Ishikawa (cell line): ENCODE data around the gene HK2.

Source experiments
- CEBPB ChIP-seq: IDR thresholded peaks from 2 replicates; pipeline ENCODE4 v1.6.1; 2012
- CREB1 ChIP-seq: IDR thresholded peaks from 2 replicates; pipeline ENCODE4 v1.6.1; 2012; ENCODE audit warnings: low read depth
- EGR1 ChIP-seq: IDR thresholded peaks from 2 replicates; pipeline ENCODE4 v1.6.1; 2012
- EP300 ChIP-seq: IDR thresholded peaks from 2 replicates; pipeline ENCODE4 v1.6.1; 2012; ENCODE audit warnings: borderline replicate concordance
- FOXM1 ChIP-seq: IDR thresholded peaks from 2 replicates; pipeline ENCODE4 v1.6.1; 2012; ENCODE audit warnings: low read depth, borderline replicate concordance
- MAX ChIP-seq: IDR thresholded peaks from 2 replicates; pipeline ENCODE4 v1.6.1; 2012
- NFIC ChIP-seq: IDR thresholded peaks from 2 replicates; pipeline ENCODE4 v1.6.1; 2012
- RAD21 ChIP-seq: IDR thresholded peaks from 2 replicates; pipeline ENCODE4 v1.6.1; 2012; ENCODE audit warnings: low read depth
- REST ChIP-seq: IDR thresholded peaks from 2 replicates; pipeline ENCODE4 v1.6.1; 2012; ENCODE audit warnings: low read depth, mild to moderate bottlenecking
- TAF1 ChIP-seq: IDR thresholded peaks from 2 replicates; pipeline ENCODE4 v1.6.1; 2012; ENCODE audit warnings: low read depth, mild to moderate bottlenecking
- TCF12 ChIP-seq: IDR thresholded peaks from 2 replicates; pipeline ENCODE4 v1.6.1; 2012; ENCODE audit warnings: low read depth
- TEAD4 ChIP-seq: IDR thresholded peaks from 2 replicates; pipeline ENCODE4 v1.6.1; 2012
- USF1 ChIP-seq: IDR thresholded peaks from 2 replicates; pipeline ENCODE4 v1.6.1; 2012
- YY1 ChIP-seq: IDR thresholded peaks from 2 replicates; pipeline ENCODE4 v1.6.1; 2012; ENCODE audit warnings: low read depth
- ZBTB7A ChIP-seq: IDR thresholded peaks from 2 replicates; pipeline ENCODE4 v1.6.1; 2012; ENCODE audit warnings: low read depth

HK2 gene

GRCh38 chr2:74835831-74836674 is 2.1 kb downstream of the HK2 start:
- no peak for TF ChIP-seq EP300
- TF ChIP-seq REST = no peak
- TF ChIP-seq TAF1 = no peak
- no peak for TF ChIP-seq MAX
- no peak for TF ChIP-seq NFIC
- TF ChIP-seq FOXM1 = no peak
- TF ChIP-seq EGR1 = no peak
- no peak for TF ChIP-seq YY1
- no peak for TF ChIP-seq TCF12
- no peak for TF ChIP-seq CEBPB
- peak; percentile 60 for TF ChIP-seq RAD21
- TF ChIP-seq ZBTB7A = 0 out of 2 replicates have a peak, but pooled peaks have one; percentile 52
- no peak for TF ChIP-seq CREB1

- TF ChIP-seq CREB1 (no peak), MAX (no peak), NFIC (no peak), EGR1 (no peak), YY1 (no peak), REST (no peak), RAD21 (no peak), TEAD4 (no peak), FOXM1 (no peak), ZBTB7A (no peak), TAF1 (no peak), EP300 (no peak)
Measured at GRCh38 chr2:74836675-74837401, 2.9 kb downstream of the HK2 start.

GRCh38 chr2:74841641-74842040 is 7.7 kb downstream of the HK2 start:
- TF ChIP-seq TEAD4 (no peak), TCF12 (no peak)

- TF ChIP-seq MAX (no peak), NFIC (no peak), FOXM1 (no peak), TAF1 (no peak), EP300 (no peak), ZBTB7A (no peak), REST (no peak), YY1 (no peak), USF1 (no peak), CEBPB (no peak), CREB1 (no peak)
Measured at GRCh38 chr2:74843433-74843832, 9.5 kb downstream of the HK2 start.
